GM21360 (cell line): ENCODE data around the gene KBTBD2.
A peak's percentile ranks its signal among the peaks of the same experiment; 100 is the strongest.
"Not testable (repeated sequence)": the region's sequence is repeated elsewhere in the genome, so short reads cannot be mapped to it uniquely, and the experiment has no call there.

Experiments used
- ATAC-seq: cut with Tn5 transposase; IDR thresholded peaks from one replicate; pipeline ENCODE4 v1.9.1; 2021; ENCODE audit warnings: mild to moderate bottlenecking, moderate library complexity; ENCODE audit not compliant: unreplicated experiment

KBTBD2 gene

GRCh38 chr7:32857063-32857462 is 34.5 kb downstream of the KBTBD2 start:
- ATAC-seq = not testable (repeated sequence)

- ATAC-seq = not testable (repeated sequence)
Observed at GRCh38 chr7:32855837-32856775, 35.5 kb downstream of the KBTBD2 start.

GRCh38 chr7:32850654-32851053 is 40.9 kb downstream of the KBTBD2 start:
- not testable (repeated sequence) for ATAC-seq

- not testable (repeated sequence) for ATAC-seq
Observed at GRCh38 chr7:32848655-32849054, 42.9 kb downstream of the KBTBD2 start.

GRCh38 chr7:32846630-32847225 is 44.8 kb downstream of the KBTBD2 start:
- ATAC-seq = peak; percentile 100

GRCh38 chr7:32844748-32845147 is 46.8 kb downstream of the KBTBD2 start:
- ATAC-seq = not testable (repeated sequence)

GRCh38 chr7:32843763-32844162 is 47.8 kb downstream of the KBTBD2 start:
- not testable (repeated sequence) for ATAC-seq

- not testable (repeated sequence) for ATAC-seq
Observed at GRCh38 chr7:32839846-32840245, 51.7 kb downstream of the KBTBD2 start.

- ATAC-seq = peak; percentile 80
Observed at GRCh38 chr7:32828996-32829752, 62.4 kb downstream of the KBTBD2 start.
